Gastroesophageal sphincter (tissue), 3 donors: ENCODE data around the gene CCDC34.

ENCODE experiments used
- EP300 ChIP-seq: sonication (generic); formaldehyde crosslinking; IDR thresholded peaks from one replicate; pipeline ENCODE4 v1.6.1; 2017; ENCODE audit warnings: antibody characterized with exemption, mild to moderate bottlenecking
- POLR2A ChIP-seq, 2 donors: fragments of 450-650 bp; IDR thresholded peaks; one replicate each; pipeline ENCODE4 v1.6.1; 2017; ENCODE audit warnings: antibody characterized with exemption in 2 of 2, mild to moderate bottlenecking in 2 of 2, moderate library complexity in 1 of 2
- POLR2AphosphoS5 ChIP-seq: sonication (generic); formaldehyde crosslinking; IDR thresholded peaks from one replicate; pipeline ENCODE4 v1.6.1; 2017; ENCODE audit warnings: antibody characterized with exemption
- TF ChIP-seq, protein P1 (sequence below), 4 experiments: fragments of 200-600 bp in 2 of 4; fragments of 450-650 bp in 2 of 4; sonication (generic) in 1 of 4; IDR thresholded peaks; one replicate each; pipeline ENCODE4 v1.5.1; 2017 to 2019; ENCODE audit warnings: antibody characterized with exemption in 4 of 4, mild to moderate bottlenecking in 2 of 4, moderate library complexity in 2 of 4

DNA sequence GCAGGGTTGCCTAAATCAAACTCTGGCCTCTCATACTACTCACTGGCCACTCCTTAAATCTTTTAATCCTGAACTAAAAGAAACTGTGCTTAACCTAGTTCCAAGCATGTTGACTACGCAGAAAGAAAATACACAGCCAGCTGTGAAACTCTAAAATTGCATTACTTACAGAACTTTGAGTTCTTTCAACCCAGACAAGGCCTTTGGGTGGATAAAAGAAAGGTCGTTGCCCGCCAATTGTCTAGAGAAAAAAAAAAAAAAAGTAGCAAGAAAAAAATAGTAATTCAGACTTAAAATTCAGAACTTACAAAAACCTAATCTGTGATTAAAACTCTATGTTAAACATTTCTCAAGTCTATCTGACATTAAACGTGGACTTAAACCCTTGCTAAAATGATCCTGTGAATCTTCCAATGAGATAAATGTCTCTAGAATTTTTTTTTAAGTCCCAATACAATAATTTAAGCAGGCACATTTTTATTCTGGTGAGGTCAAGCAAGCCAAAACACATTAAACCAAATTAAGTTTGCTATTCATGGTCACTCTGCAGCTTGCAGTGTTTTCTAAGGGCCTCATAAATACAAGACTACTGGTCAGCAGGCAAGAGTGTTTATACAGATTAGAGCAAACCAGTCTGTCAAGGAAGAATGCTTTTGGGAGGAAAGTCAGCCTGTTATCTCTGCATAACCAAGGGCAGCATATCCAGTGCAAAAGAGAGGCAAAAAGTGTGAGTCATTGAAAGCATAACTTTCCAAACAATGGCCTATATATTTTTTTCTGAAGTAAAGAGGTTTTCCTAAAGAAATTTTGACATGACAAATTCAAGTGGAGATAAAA lies 29.5 kb upstream of the CCDC34 start:
- TF ChIP-seq, protein P1, sequence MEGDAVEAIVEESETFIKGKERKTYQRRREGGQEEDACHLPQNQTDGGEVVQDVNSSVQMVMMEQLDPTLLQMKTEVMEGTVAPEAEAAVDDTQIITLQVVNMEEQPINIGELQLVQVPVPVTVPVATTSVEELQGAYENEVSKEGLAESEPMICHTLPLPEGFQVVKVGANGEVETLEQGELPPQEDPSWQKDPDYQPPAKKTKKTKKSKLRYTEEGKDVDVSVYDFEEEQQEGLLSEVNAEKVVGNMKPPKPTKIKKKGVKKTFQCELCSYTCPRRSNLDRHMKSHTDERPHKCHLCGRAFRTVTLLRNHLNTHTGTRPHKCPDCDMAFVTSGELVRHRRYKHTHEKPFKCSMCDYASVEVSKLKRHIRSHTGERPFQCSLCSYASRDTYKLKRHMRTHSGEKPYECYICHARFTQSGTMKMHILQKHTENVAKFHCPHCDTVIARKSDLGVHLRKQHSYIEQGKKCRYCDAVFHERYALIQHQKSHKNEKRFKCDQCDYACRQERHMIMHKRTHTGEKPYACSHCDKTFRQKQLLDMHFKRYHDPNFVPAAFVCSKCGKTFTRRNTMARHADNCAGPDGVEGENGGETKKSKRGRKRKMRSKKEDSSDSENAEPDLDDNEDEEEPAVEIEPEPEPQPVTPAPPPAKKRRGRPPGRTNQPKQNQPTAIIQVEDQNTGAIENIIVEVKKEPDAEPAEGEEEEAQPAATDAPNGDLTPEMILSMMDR (IDR thresholded peaks at IDR 0.05) = no peak
- no peak for TF ChIP-seq POLR2A (IDR thresholded peaks at IDR 0.05)
- no peak for TF ChIP-seq POLR2AphosphoS5
- no peak for TF ChIP-seq EP300
